HG03045 (cell line): ENCODE data around the gene LYPLA2.
"Not testable (repeated sequence)": the region's sequence is repeated elsewhere in the genome, so short reads cannot be mapped to it uniquely, and the experiment has no call there.

ENCODE experiments used
- ATAC-seq: cut with Tn5 transposase; IDR thresholded peaks from one replicate; pipeline ENCODE4 v1.9.1; 2021; ENCODE audit warnings: mild to moderate bottlenecking, moderate library complexity; ENCODE audit not compliant: unreplicated experiment

Gene LYPLA2

DNA sequence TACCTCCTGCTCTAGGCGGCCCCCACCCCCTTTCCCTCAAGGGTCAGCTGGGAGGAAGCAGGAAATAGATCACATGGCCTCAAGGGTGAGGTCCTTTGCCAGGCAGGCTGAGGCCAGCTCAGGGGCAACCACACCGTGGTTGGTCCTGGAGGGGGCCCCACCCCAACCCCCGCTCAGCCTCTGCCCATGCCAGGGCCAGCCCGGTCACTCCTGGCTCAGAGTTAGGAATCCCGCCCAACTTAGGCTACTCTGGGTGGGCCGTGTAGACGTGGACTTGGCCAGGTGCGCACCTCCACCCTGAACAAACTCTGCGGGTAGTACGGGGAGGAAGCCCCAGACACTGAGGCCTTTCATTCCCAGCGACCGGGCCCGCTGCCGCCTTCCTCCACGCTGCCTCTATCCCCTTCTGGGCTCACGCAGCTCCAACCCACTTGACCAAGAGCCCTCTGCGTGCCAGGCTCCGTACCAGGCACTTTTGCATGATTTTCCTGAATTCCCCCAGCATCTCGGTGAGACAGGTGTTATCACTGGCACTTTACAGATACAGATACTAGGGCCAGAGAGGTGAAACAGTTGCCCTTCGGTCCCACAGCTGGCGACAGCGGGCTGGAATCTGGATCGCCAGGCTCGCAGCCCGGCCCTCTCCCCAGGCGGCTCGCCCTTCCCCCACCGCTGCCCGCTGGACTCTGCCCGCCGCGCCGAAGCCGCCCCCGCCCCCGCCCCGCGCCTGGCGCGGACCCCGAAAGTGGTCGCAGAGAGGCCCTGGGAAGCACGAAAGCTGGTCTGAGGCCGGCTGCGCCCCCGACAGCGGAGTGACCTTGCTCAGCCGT, 8.8 kb downstream of the LYPLA2 start:
- ATAC-seq, result peak; percentile 12

DNA sequence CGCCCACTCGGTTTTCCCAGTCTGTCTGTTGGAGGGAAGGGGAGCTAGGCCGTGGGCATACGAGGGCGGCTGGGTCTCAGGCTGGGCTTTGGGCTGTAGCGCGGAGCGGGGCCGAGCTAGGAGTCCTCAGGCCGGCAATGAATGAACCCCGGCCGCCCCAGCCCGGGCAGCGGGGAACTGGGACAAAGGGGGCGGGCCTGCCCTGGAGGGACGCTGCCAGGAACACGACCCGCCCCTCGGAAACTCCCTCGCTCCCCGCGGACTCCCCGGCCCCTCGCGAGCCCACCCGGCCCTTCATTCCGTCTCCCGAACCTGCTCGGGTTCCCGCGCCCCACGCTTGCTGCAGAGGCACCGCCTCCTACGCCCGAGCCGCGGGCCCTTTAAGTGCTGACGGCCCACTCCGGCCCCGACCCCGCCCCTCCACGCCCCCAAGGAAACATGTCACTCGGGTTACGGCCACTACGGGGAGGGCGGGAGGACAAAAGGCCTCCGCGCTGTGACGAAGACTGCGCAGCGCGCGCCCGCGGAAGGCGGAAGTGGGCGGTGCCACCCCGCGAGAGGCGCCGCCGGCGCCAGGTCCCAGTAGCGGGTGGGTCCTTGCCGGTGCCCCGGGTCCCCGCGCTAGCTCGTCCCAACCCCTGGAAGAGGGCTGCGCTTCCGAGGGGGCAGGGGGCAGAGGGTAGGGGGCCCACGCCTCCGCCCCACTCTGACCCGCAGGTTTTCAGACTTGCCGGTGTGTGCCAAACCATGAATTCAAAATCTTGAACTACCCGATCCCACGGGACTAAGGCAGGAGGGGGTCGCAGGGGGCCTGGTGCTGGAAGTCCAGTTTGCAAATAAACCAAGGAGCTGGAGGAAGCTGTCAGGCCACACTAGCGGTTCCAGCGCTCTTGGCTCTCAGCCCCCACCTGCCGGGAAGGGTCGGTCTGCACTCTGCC, 9.7 kb downstream of the LYPLA2 start, which contains the start of gene GALE:
Gene GALE (minus strand): TSS at position 355 of the 938 bp plus-strand sequence. CDS start 1,747 bp downstream, outside the sequence.
- ATAC-seq, result peak; percentile 73

DNA sequence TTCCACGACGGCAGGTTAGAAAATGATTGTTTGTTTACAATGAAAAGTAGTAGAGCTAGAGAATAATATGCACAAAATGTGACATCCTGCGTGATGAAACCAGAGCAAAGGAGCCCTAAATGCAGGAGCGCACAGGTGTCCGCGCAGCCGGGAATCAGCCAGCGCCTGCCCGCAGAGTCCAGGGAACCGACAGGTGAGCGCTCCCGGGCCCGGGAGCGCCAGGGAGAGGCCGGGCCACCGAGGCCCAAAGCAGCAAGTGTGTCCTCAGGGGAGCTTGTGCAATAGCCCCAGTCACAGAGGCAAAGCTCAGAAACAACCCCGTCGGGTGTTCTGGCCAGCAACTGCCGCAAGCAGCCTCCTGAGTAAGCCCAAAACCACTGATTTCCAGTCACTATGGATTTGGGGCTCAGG, 10.4 kb downstream of the LYPLA2 start:
- no peak for ATAC-seq

DNA sequence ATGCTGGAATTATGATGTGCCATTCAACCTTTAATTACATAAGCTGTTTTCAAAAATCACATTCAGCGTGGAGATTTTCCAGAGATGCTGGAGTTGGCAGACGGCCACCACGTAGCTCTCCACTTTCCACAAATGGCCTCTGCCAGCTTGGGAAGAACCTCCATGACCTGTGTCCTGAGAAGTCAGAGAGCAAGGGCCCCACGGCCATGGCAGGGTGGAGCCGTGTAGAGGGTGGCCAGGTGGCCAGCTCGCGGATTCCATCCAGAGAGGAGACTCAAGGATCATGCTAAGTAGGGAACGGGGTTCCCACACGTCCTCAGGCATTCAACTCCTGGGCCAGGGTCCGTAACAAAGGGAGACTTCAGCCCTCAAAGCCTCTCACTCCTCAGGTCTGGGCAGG, 10.9 kb downstream of the LYPLA2 start:
- ATAC-seq, result no peak

DNA sequence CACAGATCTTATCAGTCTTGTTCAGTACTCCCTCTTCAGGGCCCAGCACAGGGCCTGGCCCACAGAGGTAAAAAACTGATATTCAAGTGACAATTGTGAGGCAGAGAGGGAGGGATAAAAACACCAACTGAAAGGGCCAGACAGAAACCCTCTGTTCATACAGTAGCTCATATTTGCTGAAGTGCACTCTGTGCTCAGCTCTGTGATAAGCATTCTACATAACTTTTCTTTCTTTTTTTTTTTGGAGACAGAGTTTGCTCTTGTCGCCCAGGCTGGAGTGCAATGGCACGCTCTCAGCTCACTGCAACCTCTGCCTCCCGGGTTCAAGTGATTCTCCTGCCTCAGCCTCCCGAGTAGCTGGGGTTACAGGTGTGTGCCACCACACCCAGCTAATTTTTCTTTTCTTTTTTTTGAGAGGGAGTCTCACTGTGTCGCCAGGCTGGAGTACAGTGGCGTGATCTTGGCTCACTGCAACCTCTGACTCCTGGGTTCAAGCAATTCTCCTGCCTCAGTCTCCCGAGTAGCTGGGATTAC, 11.9 kb downstream of the LYPLA2 start:
- not testable (repeated sequence) for ATAC-seq

DNA sequence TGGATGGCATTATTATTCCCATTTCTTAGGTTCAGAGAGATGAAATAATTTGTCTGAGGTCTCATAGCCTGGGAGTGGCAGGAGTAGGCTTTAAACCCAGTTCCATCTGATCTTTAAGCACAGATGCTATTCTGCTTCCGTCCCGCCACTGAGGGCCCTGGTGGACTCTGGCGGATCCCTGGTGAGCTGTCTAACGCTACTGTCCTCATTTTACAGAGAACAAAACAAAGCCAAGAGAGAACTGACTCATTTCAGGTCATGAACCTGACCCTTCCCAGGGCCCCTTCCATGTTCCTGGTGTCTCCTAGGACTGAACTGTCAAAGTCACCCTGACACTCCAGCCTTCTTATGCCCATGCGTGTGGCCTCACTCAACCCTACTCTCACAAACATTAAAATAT, 12.7 kb downstream of the LYPLA2 start:
- ATAC-seq, result no peak

DNA sequence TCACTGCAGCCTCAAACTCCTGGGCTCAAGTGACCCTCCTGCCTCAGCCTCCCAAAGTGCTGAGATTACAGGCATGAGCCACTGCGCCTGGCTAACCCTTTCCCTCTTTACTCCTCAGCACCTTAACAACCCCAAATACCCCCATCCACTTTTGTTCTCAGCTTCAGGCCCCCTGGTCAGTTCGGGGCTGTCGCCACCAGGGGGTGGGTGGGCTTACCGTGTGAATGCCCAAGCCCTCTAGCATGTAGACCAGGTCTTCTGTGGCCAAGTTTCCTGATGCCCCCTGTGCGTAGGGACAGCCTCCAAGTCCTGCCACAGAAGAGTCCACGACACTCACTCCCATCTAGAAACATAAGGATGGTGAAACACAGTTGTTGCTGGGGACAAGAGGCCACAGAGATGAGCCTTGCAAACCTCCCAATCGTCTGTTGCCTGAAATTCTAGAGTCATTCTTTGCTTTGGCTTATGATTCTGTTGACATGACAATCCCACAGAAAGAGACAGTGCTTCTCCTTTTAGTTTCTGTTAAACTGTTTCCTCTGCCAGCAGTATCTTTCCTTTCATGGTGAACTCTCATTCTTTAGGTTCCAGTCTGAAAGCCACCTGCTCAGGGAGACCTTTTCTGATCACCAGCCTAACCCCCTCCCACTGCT, 13.4 kb downstream of the LYPLA2 start:
- ATAC-seq, result no peak

DNA sequence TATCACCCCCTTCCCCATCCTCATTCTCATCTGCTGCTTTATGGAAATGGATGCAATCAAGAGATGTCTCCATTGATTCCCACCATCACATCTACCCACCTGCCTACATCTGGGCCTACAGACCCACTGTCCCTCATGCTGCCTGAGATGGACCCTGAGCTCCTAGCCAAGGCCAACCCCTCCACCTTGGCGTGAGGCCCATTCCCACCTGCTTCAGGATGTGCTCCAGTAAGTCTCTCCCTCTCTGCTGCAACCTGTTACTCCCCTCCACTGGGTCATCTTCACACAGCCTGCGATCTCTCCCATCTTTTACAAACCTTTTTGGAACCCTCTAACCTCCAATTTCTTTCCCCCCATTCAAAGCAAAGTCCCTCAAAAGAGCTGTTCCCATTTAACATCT, 14.1 kb downstream of the LYPLA2 start:
- no peak for ATAC-seq

DNA sequence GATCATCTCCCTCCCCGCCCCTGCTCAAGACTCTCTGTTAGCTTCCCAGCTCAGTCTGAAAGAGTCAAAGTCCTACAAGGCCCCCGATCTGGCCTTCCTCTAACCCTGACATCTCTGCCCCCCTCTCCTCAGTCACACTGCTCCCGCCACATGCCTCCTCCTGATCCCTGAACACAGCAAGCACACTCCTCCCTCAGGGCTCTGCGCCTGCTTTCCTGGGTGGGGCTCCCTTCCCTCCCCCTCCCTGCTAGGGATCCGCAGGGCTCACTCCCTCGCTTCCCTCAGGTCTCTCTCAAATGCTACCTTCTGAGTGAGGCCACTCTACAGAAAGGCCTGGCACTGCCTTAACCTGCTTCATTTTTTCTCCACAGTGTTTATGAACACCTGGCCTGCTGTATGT, 15.3 kb downstream of the LYPLA2 start:
- ATAC-seq, result no peak

DNA sequence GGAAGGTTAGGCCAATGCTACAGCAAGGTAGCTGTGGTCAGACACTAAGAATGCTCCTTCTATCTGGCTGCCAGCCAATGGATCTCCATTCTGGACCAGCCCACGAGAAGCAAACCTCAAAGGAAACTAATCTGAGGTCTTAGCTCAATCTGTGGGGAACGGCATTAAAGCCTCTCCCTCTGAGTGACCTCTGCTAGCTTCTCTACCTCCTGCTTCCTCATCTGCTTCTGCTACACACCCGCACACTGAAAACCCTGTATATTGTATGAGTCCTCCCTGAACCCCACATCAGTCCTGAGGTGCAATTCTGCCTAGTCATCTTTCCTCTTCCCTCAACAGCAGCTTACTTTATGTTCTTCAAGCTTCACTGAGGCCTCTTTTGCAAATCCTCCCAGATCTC, 16.5 kb downstream of the LYPLA2 start:
- ATAC-seq, result no peak

DNA sequence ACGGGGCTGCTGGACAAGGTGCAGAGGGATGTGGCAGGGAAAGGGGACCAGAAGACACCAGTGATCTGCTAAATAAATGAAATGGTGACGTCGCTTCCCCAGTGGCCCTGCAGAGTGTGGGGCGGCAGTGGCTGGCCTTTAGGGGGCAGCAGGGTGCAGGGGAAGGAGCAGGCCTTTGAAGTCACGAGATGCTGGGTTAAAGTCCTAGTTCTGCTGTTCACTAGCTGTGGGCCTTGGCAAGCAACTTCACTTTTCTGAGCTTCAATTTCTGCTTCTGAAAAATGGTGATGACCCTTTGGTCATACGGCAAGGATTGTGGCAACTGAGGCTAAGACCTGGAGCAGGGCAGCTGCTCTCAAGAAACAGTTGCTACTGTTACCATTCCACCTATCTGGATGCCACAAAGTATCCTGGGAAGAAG, 18.8 kb downstream of the LYPLA2 start:
- no peak for ATAC-seq

DNA sequence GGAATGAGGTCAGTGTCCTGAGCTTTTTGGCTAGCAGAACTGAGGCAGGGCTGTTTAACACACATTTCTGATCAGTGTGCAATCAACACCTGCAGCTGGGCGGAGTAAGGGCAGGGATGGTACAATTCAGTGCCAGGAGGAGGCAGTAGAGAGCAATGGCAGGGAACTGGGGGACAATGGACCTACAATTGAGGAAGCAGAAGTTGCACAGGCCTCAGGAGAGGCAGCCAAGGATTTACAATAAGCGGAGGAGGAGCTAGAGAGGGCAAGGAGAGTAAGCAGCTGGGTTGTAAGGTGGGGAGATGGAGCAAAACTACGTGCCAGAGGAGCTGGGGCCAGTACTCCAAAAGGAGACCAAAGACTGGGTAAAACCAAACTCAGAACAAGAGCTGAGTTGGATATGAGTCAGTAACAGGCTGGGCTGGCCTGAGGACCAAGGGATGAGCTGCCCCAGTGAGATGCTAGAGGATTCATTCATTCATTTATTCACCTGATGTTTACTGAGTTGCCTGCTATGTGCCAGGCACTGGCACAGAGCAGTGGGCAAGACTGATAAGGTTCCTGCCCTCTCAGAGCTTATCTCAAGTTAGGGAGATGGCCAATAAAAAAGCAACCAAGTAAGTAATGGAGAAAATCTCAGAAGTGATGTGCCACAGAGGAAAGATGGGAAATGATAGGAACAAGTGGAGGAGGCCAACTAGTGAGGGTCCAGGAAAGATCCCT, 20.0 kb downstream of the LYPLA2 start:
- peak; percentile 53 for ATAC-seq

DNA sequence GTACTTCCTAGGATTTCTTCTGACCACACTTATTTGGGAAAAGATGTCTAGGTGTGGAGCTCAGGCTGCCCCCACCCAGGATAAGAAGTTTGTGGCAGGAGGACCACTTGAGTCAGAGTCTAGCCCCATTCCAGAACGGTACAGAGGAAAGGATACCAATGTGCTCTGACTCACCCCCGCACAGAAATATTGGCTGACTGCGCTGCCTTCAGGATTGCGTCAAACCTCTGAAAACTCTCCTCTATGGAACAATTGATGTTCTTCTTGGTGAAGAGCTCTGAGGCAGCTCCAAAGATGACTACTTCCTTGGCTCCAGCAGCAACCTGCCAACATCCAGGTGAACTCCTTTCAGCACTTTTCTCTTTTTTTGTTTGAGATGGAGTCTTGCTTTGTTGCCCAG, 23.1 kb downstream of the LYPLA2 start:
- ATAC-seq, result no peak

DNA sequence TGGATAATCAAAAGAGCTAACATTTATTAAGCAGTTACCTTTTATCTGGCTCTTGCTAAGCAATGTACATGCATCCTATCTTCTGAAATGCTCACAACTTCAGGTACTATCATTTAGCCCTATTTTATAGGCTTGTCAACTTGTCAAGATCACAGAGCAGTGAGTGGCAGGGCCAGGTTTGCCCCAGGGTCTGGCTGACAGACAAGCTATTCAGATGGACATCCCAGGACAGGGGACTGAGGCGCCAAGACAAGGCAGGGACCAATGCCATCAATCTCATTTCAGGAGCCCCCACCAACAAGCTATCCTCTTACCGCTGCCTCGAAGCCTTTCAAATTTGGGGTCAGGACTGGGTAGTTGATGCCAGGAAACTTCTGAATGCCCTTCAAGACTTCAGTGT, 25.4 kb downstream of the LYPLA2 start:
- no peak for ATAC-seq

DNA sequence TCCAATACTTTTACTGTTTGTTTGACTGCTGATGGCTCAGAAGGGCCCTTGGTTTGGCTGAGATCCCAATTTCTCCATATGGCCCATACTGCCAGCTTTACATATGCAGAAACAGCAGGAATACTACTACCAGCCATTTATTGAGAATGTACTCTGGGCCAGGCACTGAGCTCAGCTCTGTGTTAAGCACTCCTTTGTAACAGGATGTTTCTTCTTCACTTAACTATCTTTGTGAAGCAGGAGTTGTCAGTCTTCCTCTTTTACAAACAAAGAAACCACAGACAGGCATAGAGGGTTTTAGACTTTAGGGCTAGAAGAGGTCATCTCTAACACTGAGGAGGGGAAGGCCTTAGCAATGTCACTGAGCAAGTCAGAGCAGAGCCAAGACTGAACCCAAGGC, 26.0 kb downstream of the LYPLA2 start:
- ATAC-seq, result no peak

DNA sequence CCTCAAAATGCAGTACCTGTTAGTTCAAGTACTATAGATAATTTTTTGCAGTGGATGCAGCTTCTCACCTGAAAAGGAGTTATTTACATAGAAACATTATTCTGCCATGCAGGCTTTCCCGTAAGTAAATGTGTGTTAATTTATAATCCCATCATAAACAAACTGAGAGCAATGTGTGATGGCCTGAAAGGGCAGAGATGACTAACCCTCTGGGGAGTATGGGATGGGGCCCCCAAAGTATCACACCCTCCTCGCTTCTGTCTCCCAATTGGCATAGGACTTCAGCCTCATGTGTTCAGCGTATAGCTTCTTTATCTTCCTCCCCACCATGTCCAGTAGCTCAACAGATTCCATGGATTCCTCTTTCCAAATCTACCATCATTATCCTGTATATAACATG, 26.7 kb downstream of the LYPLA2 start:
- no peak for ATAC-seq

DNA sequence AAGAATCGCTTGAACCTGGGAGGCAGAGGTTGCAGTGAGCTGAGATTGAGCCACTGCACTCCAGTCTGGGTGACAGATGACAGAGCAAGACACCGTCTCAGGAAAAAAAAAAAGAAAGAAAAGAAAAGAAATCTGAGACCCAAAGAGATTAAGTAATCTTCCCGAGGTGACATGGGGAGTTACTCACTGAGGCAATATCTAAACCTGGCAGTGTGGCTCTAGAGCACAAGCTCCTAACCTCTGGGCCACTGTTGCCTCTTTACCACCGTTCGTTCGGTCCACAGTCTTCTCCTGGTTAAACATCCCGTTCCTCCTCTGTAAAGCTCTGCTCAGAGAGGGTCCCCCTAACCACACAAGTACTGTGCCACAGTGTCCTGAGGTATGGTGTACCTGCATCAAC, 32.8 kb downstream of the LYPLA2 start:
- no peak for ATAC-seq

DNA sequence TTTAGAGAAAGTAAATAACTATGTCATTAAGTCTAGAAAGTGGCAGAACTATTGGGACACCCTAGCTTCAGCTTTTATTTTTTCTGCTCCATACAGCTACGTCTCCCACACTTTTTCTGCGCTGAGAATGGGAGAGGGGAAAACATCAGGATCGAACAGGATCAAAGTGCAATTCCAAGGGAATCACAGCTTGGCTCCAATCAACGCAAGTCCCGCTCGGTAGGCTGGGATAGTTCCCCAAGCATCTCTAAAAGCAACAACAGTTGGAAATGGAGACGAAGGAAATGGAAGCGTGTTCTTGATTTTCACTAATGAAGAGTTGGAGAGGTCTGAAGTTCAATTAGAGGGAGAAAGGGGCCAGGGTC, 33.7 kb downstream of the LYPLA2 start:
- ATAC-seq, result no peak

DNA sequence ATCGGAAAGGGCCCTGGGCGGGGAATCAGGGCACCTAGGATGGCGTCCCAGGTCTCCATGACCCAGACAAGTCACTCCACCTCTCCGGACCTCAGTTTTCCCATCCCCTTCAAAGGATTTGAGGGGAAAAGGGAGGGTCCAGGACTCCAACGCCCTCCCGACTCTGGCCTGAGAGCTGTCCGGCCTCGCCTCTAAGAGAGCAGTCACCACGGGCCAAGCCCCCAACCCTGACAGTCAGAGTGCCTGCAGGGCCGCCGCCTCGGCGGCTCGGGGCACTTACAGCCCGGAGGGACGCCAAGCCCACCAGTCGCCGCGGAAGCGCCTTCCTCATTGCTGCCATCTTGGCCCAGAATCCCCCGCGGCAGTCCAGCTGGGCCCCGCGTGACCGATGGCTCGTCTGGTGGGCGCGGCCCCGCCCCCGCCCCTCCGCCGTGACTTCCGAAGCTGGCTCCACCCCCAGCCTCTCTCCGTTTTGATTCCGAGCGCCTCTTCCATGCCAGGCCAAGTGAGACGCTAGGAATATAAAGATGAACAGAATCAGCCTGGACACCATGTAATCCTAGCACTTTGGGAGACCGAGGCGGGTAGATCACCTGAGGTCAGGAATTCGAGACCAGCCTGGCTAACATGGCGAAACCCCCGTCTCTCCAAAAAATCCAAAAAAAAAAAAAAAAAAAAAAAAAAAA, 34.3 kb downstream of the LYPLA2 start, which contains the start of gene HMGCL:
Gene HMGCL (minus strand): TSS at position 354 of the 686 bp plus-strand sequence. CDS start 14 bp downstream, at position 340.
- peak; percentile 84 for ATAC-seq
